H1 (cell line): ENCODE measurements around the gene MTCH2. TPM values are rescaled to one million over a fixed set of nuclear protein-coding genes. Genes with fewer than 3 reads are reported as not detected.

ENCODE experiments used
- ASH2L ChIP-seq: fragments of 200-600, 300-600 bp; sonication (generic); IDR thresholded peaks from one replicate; pipeline ENCODE4 v1.7.1; 2017; ENCODE audit warnings: low read length
- KDM4A ChIP-seq: IDR thresholded peaks from one replicate; pipeline ENCODE4 v1.7.1; 2012; ENCODE audit warnings: low read depth, mild to moderate bottlenecking, moderate library complexity, low read length, inconsistent platforms; ENCODE audit not compliant: severe bottlenecking
- SAP30 ChIP-seq: fragments of 300-600 bp; sonication (generic); IDR thresholded peaks from 2 replicates; pipeline ENCODE4 v1.7.1; 2012; ENCODE audit warnings: low read length, moderate library complexity, mild to moderate bottlenecking, inconsistent platforms; ENCODE audit not compliant: insufficient read depth, insufficient replicate concordance
- SP4 ChIP-seq: IDR thresholded peaks from 2 replicates; pipeline ENCODE4 v1.6.1; 2012; ENCODE audit warnings: low read length, inconsistent platforms
- SRF ChIP-seq: IDR thresholded peaks from 2 replicates; pipeline ENCODE4 v1.6.1; 2011; ENCODE audit warnings: mild to moderate bottlenecking, low read depth, low read length, moderate library complexity
- TAF1 ChIP-seq: IDR thresholded peaks from 2 replicates; pipeline ENCODE4 v1.6.1; 2011; ENCODE audit warnings: mild to moderate bottlenecking, low read depth, low read length
- polyA plus RNA-seq, 7 experiments: library from polyadenylated mRNA; depleted of rRNA in 3 of 7; stranded (reverse) in 5 of 7; unstranded in 2 of 7; fragments of >200 nt in 5 of 7; fragments of 200-250 nt in 2 of 7; gene quantifications; 1 replicate in 5 of 7; 2 replicates in 1 of 7; 4 replicates in 1 of 7; pipeline versions ENCODE4 v1.2.1 to v1.2.3, GENCODE V29; 2011 to 2013; ENCODE audit warnings: missing spikeins in 2 of 7, mixed read lengths in 2 of 7
- total RNA-seq: library from RNA; stranded (reverse); fragmentation: NEBNext Ultra II Directional; extraction: Animal tissue kit (Norgen Biotek cat#: 25700); gene quantifications from 2 replicates; pipeline ENCODE4 v1.2.1, GENCODE V29; 2021
- TF ChIP-seq, protein P1 (sequence below): IDR thresholded peaks from 2 replicates; pipeline ENCODE4 v1.6.1; 2012; ENCODE audit warnings: low read length, inconsistent platforms

The MTCH2 gene
- total and polyA plus RNA-seq, 2 of the 8 experiments (the other 6 are each of a cell fraction or from before 2014, with no cell fraction given) = 157 to 171 TPM

DNA sequence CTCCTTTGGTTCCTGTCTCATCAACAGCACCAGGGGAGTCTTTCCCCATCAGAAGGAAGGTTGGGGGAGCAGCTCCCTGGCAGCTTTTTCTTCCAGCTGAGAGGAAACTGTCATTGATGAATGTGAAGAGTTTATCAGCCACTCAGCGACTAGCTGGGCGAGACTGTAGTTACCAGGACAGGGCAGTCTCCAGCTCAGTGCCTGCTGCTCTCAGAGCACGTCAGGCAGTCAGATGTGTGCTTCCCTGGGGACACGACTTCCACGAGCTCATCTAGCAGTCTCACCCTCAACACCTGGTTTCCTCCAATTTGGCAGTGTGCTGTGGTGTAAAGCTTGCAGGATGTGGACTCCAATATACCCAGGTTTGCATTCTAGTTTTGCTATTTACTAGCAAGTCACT is 35.6 kb downstream of the MTCH2 start (continued):
- TF ChIP-seq SAP30 = no peak
- TF ChIP-seq, protein P1, sequence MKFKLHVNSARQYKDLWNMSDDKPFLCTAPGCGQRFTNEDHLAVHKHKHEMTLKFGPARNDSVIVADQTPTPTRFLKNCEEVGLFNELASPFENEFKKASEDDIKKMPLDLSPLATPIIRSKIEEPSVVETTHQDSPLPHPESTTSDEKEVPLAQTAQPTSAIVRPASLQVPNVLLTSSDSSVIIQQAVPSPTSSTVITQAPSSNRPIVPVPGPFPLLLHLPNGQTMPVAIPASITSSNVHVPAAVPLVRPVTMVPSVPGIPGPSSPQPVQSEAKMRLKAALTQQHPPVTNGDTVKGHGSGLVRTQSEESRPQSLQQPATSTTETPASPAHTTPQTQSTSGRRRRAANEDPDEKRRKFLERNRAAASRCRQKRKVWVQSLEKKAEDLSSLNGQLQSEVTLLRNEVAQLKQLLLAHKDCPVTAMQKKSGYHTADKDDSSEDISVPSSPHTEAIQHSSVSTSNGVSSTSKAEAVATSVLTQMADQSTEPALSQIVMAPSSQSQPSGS = no peak
- no peak for TF ChIP-seq ASH2L
- no peak for TF ChIP-seq SRF
- TF ChIP-seq SP4 = no peak
- TF ChIP-seq KDM4A = no peak
- TF ChIP-seq TAF1 = no peak
